NT2/D1 (cell line): Measurements from ENCODE around the gene VWA3A.
A peak's percentile ranks its signal among the peaks of the same experiment; 100 is the strongest.

ENCODE experiments used
- DNase-seq: peaks from one replicate; pipeline ENCODE4 v3.0.0-alpha.2; 2011; ENCODE audit warnings: low read depth, low spot score
- H3K27me3 ChIP-seq: 2 replicates; pipeline ENCODE4 v1.6.0; 2011; ENCODE audit warnings: mild to moderate bottlenecking; ENCODE audit not compliant: insufficient read length, insufficient read depth
- H3K36me3 ChIP-seq: 2 replicates; pipeline ENCODE4 v1.6.1; 2011; ENCODE audit warnings: mild to moderate bottlenecking, low read length, mixed read lengths; ENCODE audit not compliant: insufficient read depth, insufficient read length
- H3K4me1 ChIP-seq: 2 replicates; pipeline ENCODE4 v1.5.1; 2011; ENCODE audit not compliant: insufficient read depth, insufficient read length
- H3K4me3 ChIP-seq: 2 replicates; pipeline ENCODE4 v1.5.1; 2011; ENCODE audit warnings: low read depth; ENCODE audit not compliant: insufficient read length
- H3K9ac ChIP-seq: 2 replicates; pipeline ENCODE4 v1.6.0; 2011; ENCODE audit warnings: low read depth; ENCODE audit not compliant: insufficient read length
- H3K9me3 ChIP-seq: 2 replicates; pipeline ENCODE4 v1.5.1; 2011; ENCODE audit warnings: mild to moderate bottlenecking, low read length; ENCODE audit not compliant: insufficient read depth
- SUZ12 ChIP-seq: IDR thresholded peaks from 2 replicates; pipeline ENCODE4 v1.6.1; 2011; ENCODE audit not compliant: insufficient read length, insufficient read depth; ENCODE audit errors: extremely low read depth
- YY1 ChIP-seq: IDR thresholded peaks from 2 replicates; pipeline ENCODE4 v1.6.1; 2011; ENCODE audit not compliant: insufficient read length, insufficient read depth
- ZNF274 ChIP-seq: IDR thresholded peaks from 2 replicates; pipeline ENCODE4 v1.6.1; 2011; ENCODE audit warnings: mild to moderate bottlenecking, low read depth, low read length

The VWA3A gene

GRCh38 chr16:22089910-22090309 is 2.4 kb upstream of the VWA3A start:
- Histone ChIP-seq H3K27me3 (no peaks in the 10 kb centered on the region), H3K4me3 (no peak overlapping the region), H3K4me1 (peaks cover 2% of the 10 kb centered on the region), H3K9ac (no peak overlapping the region), H3K9me3 (no peaks in the 10 kb centered on the region), H3K36me3 (no peaks in the 10 kb centered on the region)
- no peak for DNase-seq
- TF ChIP-seq YY1 (no peak), SUZ12 (no peak), ZNF274 (no peak)

- Histone ChIP-seq H3K9me3 (no peaks in the 10 kb centered on the region), H3K4me1 (peaks cover 2% of the 10 kb centered on the region), H3K4me3 (no peak overlapping the region), H3K9ac (no peak overlapping the region), H3K36me3 (no peaks in the 10 kb centered on the region), H3K27me3 (no peaks in the 10 kb centered on the region)
- TF ChIP-seq SUZ12, result no peak
- TF ChIP-seq YY1, result no peak
- TF ChIP-seq ZNF274, result no peak
- no peak for DNase-seq
These were observed 620 bp upstream of the VWA3A start for GRCh38 chr16:22091721-22092120.

GRCh38 chr16:22093331-22093730 is 990 bp downstream of the VWA3A start:
- Histone ChIP-seq H3K4me1 (peaks cover 2% of the 10 kb centered on the region), H3K9me3 (no peaks in the 10 kb centered on the region), H3K36me3 (no peaks in the 10 kb centered on the region), H3K27me3 (no peaks in the 10 kb centered on the region), H3K4me3 (no peak overlapping the region), H3K9ac (no peak overlapping the region)
- no peak for DNase-seq
- TF ChIP-seq SUZ12, result no peak
- no peak for TF ChIP-seq YY1
- TF ChIP-seq ZNF274, result no peak

- no peaks in the 10 kb centered on the region for H3K9me3 ChIP-seq
- H3K9ac ChIP-seq, result no peak overlapping the region
- DNase-seq, result no peak
- no peaks in the 10 kb centered on the region for H3K36me3 ChIP-seq
- H3K4me1 ChIP-seq, result peaks cover 2% of the 10 kb centered on the region
- TF ChIP-seq ZNF274, result no peak
- no peak for TF ChIP-seq SUZ12
- no peak for TF ChIP-seq YY1
- no peak overlapping the region for H3K4me3 ChIP-seq
- H3K27me3 ChIP-seq, result no peaks in the 10 kb centered on the region
These were observed 1.7 kb downstream of the VWA3A start for GRCh38 chr16:22093996-22094395.

- DNase-seq, result peak; percentile 42
- no peak for TF ChIP-seq SUZ12
- H3K4me1 ChIP-seq, result peaks cover 4% of the 10 kb centered on the region
- H3K9ac ChIP-seq, result no peak overlapping the region
- H3K4me3 ChIP-seq, result no peak overlapping the region
- no peaks in the 10 kb centered on the region for H3K9me3 ChIP-seq
- H3K27me3 ChIP-seq, result no peaks in the 10 kb centered on the region
- H3K36me3 ChIP-seq, result no peaks in the 10 kb centered on the region
These were observed 6.3 kb downstream of the VWA3A start for GRCh38 chr16:22098405-22099255.

GRCh38 chr16:22099256-22099975 is 7.1 kb downstream of the VWA3A start:
- no peak for TF ChIP-seq SUZ12
- TF ChIP-seq YY1, result no peak
- no peak for TF ChIP-seq ZNF274
- no peak for DNase-seq
- Histone ChIP-seq H3K27me3 (no peaks in the 10 kb centered on the region), H3K9me3 (no peaks in the 10 kb centered on the region), H3K4me1 (peaks cover 4% of the 10 kb centered on the region), H3K9ac (no peak overlapping the region), H3K36me3 (no peaks in the 10 kb centered on the region), H3K4me3 (no peak overlapping the region)

- Histone ChIP-seq H3K9ac (no peak overlapping the region), H3K4me1 (peaks cover 4% of the 10 kb centered on the region), H3K27me3 (no peaks in the 10 kb centered on the region), H3K36me3 (no peaks in the 10 kb centered on the region), H3K4me3 (no peak overlapping the region), H3K9me3 (no peaks in the 10 kb centered on the region)
- DNase-seq, result no peak
- TF ChIP-seq SUZ12 (no peak), ZNF274 (no peak), YY1 (no peak)
These were observed 11.1 kb downstream of the VWA3A start for GRCh38 chr16:22103441-22103840.
